Kidney (tissue), 14 donors: ENCODE measurements around the gene GPC3. TPM values are rescaled to one million over a fixed set of nuclear protein-coding genes. Genes with fewer than 3 reads are reported as not detected.

Source experiments
- DNase-seq, 5 donors: peaks; one replicate each; pipeline ENCODE4 v3.0.0-alpha.2; 2013 to 2020
- FAIRE-seq: peaks from 2 replicates; lab custom pipeline; 2012; peaks lifted over from hg19 to GRCh38; lab: Jason Lieb, UNC
- H3K27ac ChIP-seq, 2 donors: one replicate each; pipeline ENCODE4 v1.7.0; 2013; ENCODE audit warnings: low read depth in 2 of 2, low read length in 2 of 2, inconsistent platforms in 1 of 2
- H3K27me3 ChIP-seq: one replicate; pipeline ENCODE4 v1.7.1; 2013; ENCODE audit warnings: low read length, inconsistent platforms; ENCODE audit not compliant: control insufficient read depth, insufficient read depth
- H3K36me3 ChIP-seq, 3 donors: one replicate each; pipeline versions ENCODE4 v1.7.0 to v1.7.1; 2013; ENCODE audit warnings: low read length in 3 of 3, control low read depth in 1 of 3, inconsistent platforms in 1 of 3; ENCODE audit not compliant: insufficient read depth in 3 of 3, control insufficient read depth in 2 of 3
- H3K4me1 ChIP-seq, 3 donors: one replicate each; pipeline versions ENCODE4 v1.7.0 to v1.7.1; 2013; ENCODE audit warnings: low read length in 3 of 3, inconsistent platforms in 1 of 3, low read depth in 1 of 3; ENCODE audit not compliant: control insufficient read depth in 2 of 3, insufficient read depth in 2 of 3
- H3K4me3 ChIP-seq, 3 donors: one replicate each; pipeline versions ENCODE4 v1.7.0 to v1.8.1; 2013; ENCODE audit warnings: low read length in 3 of 3, control low read depth in 1 of 3, inconsistent platforms in 1 of 3
- H3K9ac ChIP-seq, 3 donors: one replicate each; pipeline versions ENCODE4 v1.7.0 to v1.7.1; 2013; ENCODE audit warnings: low read length in 3 of 3, control low read depth in 1 of 3, inconsistent platforms in 1 of 3
- H3K9me3 ChIP-seq, 3 donors: one replicate each; pipeline versions ENCODE4 v1.7.0 to v1.7.1; 2013; ENCODE audit warnings: low read length in 3 of 3, control low read depth in 1 of 3, inconsistent platforms in 1 of 3; ENCODE audit not compliant: control insufficient read depth in 2 of 3, insufficient read depth in 1 of 3
- CTCF ChIP-seq: IDR thresholded peaks from 3 replicates; pipeline ENCODE4 v1.5.1; 2012; ENCODE audit warnings: mild to moderate bottlenecking, moderate library complexity, borderline replicate concordance; ENCODE audit not compliant: insufficient read depth; ENCODE audit errors: extremely low read depth
- intact Hi-C: fragments of 100-400 bp; cut with DNase I; formaldehyde crosslinking; loops from one replicate; pipeline ENCODE4 v1.11.1; 2022
- polyA plus RNA-seq: library from polyadenylated mRNA; stranded (reverse); fragments of 350-450 nt; fragmentation: Illumina TruSeq; extraction: RNeasy Lipid Tissue Mini Kit (QIAGEN cat#74804); gene quantifications from one replicate; pipeline ENCODE4 v1.2.3, GENCODE V29; 2014; ENCODE audit warnings: low read depth, low replicate concordance; ENCODE audit not compliant: insufficient read depth
- total RNA-seq: library from RNA; stranded (reverse); fragmentation: NEBNext Ultra II Directional; extraction: Animal tissue kit (Norgen Biotek cat#: 25700); gene quantifications from one replicate; pipeline ENCODE4 v1.2.1, GENCODE V29; 2021
- donor health status: control.
- donor health status: control.
- donor health status: control.
- donor health status: control.
- donor health status: control.
- donor health status: DM: yes; HTN: yes; CAD: no.
- donor health status: Normal renal cell carcinoma (clear cell type).

Gene GPC3
- total and polyA plus RNA-seq, 2 donors from 2014 or later = 43.0 to 52.5 TPM

- Histone ChIP-seq H3K27me3 (no peaks in the 10 kb centered on the region), H3K4me3 (no peak overlapping the region), H3K27ac (no peak overlapping the region), H3K9me3 (no peaks in the 10 kb centered on the region), H3K36me3 (no peaks in the 10 kb centered on the region), H3K9ac (no peak overlapping the region), H3K4me1 (no peaks in the 10 kb centered on the region)
- TF ChIP-seq CTCF = no peak
- intact Hi-C loops = no loop called here
- DNase-seq (peak in 2 of 5 donors; percentile 54 to 56), FAIRE-seq (no peak)
Observed at GRCh38 chrX:133918361-133918771, 67.0 kb downstream of the GPC3 start.

DNA sequence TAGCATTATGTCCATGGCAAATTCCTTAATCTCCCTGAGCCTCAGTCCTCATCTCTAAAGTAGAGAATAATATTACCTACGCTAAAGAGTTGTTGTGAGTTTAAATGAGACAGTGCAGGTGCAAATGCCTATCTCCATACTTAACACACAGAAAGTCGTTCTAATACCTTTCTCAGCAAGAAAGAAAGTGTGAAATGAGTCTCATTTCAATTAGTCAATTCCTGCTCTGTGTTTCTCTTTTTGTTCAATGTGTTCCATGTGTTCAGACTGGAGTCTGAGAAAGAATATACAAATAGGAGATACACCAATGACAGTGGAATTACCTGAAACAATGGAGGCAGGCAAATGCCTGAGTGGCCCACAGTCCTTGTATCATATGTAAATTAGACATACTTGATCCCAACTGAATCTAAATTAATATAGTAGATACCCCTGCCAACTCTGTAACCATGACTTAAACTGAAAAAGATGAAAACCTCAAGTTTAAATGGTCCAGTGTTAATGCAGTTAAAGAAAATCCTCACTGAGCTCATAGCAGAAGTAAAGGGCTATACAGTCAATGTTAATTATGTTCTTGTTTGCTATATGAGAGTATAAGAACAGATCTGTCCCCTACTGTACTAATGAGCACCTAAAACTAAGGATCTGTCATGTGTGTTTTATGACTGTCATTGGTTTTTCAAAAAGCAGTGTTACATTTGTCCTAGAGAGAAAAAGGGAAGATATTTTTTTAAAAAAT, 68.2 kb downstream of the GPC3 start:
- Histone ChIP-seq H3K4me3 (no peak overlapping the region), H3K27me3 (no peaks in the 10 kb centered on the region), H3K9ac (no peak overlapping the region), H3K36me3 (no peaks in the 10 kb centered on the region), H3K4me1 (no peaks in the 10 kb centered on the region), H3K9me3 (no peaks in the 10 kb centered on the region), H3K27ac (no peak overlapping the region)
- FAIRE-seq = no peak
- TF ChIP-seq CTCF = no peak
- intact Hi-C loops = no loop called here
- no peak for DNase-seq

DNA sequence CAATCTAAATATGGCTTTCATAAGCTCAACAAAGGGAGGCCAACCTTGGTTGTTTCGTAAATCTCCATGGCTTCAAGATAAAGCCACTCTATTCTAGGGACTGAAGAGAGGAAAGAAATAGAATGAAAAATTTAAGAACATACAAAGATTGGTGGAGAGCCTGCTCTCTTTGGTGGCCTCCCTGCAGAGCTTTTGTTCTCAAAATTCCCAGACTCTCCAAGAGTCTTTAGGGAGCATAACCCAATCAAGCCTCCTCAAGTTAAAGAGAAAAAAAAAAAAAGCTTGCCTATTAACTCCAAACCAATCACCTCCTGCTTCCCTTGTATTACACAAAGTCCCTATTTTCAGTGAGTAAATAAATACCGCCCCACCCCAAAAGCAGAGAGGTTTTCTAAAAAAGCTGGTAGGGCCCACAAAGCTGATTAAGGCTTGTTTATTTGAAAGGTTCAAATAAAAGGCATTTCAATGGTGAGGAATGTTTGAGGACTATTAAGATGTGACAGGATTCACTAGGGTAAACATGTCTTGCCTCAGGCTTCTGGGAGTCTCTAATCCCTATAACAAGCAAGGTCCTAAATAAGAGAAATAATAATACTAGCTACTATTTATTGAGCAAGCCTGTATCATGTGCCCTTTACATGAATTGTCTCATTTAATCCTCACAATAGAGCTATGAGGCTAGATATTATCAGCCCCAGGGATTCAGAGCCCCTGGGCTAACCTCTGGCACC, 71.6 kb downstream of the GPC3 start:
- Histone ChIP-seq H3K9me3 (no peaks in the 10 kb centered on the region), H3K27me3 (no peaks in the 10 kb centered on the region), H3K4me3 (no peak overlapping the region), H3K36me3 (no peaks in the 10 kb centered on the region), H3K27ac (no peak overlapping the region), H3K9ac (no peak overlapping the region), H3K4me1 (no peaks in the 10 kb centered on the region)
- no peak for TF ChIP-seq CTCF
- intact Hi-C loops = no loop called here
- no peak for FAIRE-seq
- DNase-seq = no peak
